ENCODE results near the gene RBP3. TPM values are rescaled to one million over a fixed set of nuclear protein-coding genes. Genes with fewer than 3 reads are reported as not detected.

The RBP3 gene
- total RNA-seq, 1 experiment from 2014 or later, result not detected

GRCh38 chr10:47403446-47404318, 55.5 kb downstream of the RBP3 start:
- peak overlapping the region; percentile 78 for H3K27ac ChIP-seq
- H3K4me3 ChIP-seq, result no peak overlapping the region
- DNase-seq (ENCODE audit: low read depth in 1 of 2, low spot score in 2 of 2), result peak in 1 of 2 experiments; percentile 49
- H3K9me3 ChIP-seq (replicated peaks), result no peaks in the 10 kb centered on the region
- H3K27me3 ChIP-seq (replicated peaks), result no peaks in the 10 kb centered on the region
- H3K4me1 ChIP-seq (replicated peaks), result peaks cover 63% of the 10 kb centered on the region
- no peaks in the 10 kb centered on the region for H3K36me3 ChIP-seq

GRCh38 chr10:47404446-47404845, 56.3 kb downstream of the RBP3 start:
- no peaks in the 10 kb centered on the region for H3K36me3 ChIP-seq
- no peaks in the 10 kb centered on the region for H3K27me3 ChIP-seq (replicated peaks)
- peak overlapping the region; percentile 78; the same call in 1 of the 2 replicates for H3K27ac ChIP-seq
- no peaks in the 10 kb centered on the region for H3K9me3 ChIP-seq (replicated peaks)
- H3K4me1 ChIP-seq (replicated peaks), result peaks cover 67% of the 10 kb centered on the region
- DNase-seq (ENCODE audit: low read depth in 1 of 2, low spot score in 2 of 2), result no peak
- no peak overlapping the region for H3K4me3 ChIP-seq

GRCh38 chr10:47404937-47405336, 56.8 kb downstream of the RBP3 start:
- H3K36me3 ChIP-seq, result no peaks in the 10 kb centered on the region

GRCh38 chr10:47405857-47406547, 57.8 kb downstream of the RBP3 start:
- Histone ChIP-seq H3K36me3 (no peaks in the 10 kb centered on the region), H3K9me3 (replicated peaks) (no peaks in the 10 kb centered on the region), H3K27me3 (replicated peaks) (no peaks in the 10 kb centered on the region), H3K4me1 (replicated peaks) (peaks cover 67% of the 10 kb centered on the region), H3K27ac (peak overlapping the region; percentile 28; the same call in 1 of the 2 replicates), H3K4me3 (no peak overlapping the region)
- DNase-seq (ENCODE audit: low read depth in 1 of 2, low spot score in 2 of 2), result no peak

More at GRCh38 chr10:47404937-47405336, 56.8 kb downstream of the RBP3 start:
- Histone ChIP-seq H3K4me3 (no peak overlapping the region), H3K9me3 (replicated peaks) (no peaks in the 10 kb centered on the region), H3K27ac (peak overlapping the region; percentile 27; the same call in 1 of the 2 replicates), H3K27me3 (replicated peaks) (no peaks in the 10 kb centered on the region), H3K4me1 (replicated peaks) (peaks cover 67% of the 10 kb centered on the region)
- DNase-seq (ENCODE audit: low read depth in 1 of 2, low spot score in 2 of 2), result no peak

- Histone ChIP-seq H3K27me3 (replicated peaks) (no peaks in the 10 kb centered on the region), H3K27ac (peak overlapping the region; percentile 28; the same call in 1 of the 2 replicates), H3K4me1 (replicated peaks) (peaks cover 67% of the 10 kb centered on the region), H3K36me3 (no peaks in the 10 kb centered on the region), H3K9me3 (replicated peaks) (no peaks in the 10 kb centered on the region), H3K4me3 (no peak overlapping the region)
- no peak for DNase-seq (ENCODE audit: low read depth in 1 of 2, low spot score in 2 of 2)
Measured at GRCh38 chr10:47406548-47406869, 58.3 kb downstream of the RBP3 start.

GRCh38 chr10:47406870-47407691, 58.9 kb downstream of the RBP3 start:
- no peaks in the 10 kb centered on the region for H3K36me3 ChIP-seq
- DNase-seq (ENCODE audit: low read depth in 1 of 2, low spot score in 2 of 2), result peak; percentile 89 to 91
- H3K9me3 ChIP-seq (replicated peaks), result no peaks in the 10 kb centered on the region
- no peak overlapping the region for H3K4me3 ChIP-seq
- H3K27me3 ChIP-seq (replicated peaks), result no peaks in the 10 kb centered on the region
- peaks cover 68% of the 10 kb centered on the region for H3K4me1 ChIP-seq (replicated peaks)
- H3K27ac ChIP-seq, result peak overlapping the region; percentile 82

Other genes with a start within 250 kb of the RBP3 start
- gene GDF10, start 48.2 kb upstream of the RBP3 start, total RNA-seq (2014; rRNA removed; shearing (Covaris generic)), result not detected in 2 replicates
- gene GDF2, start 25.9 kb upstream of the RBP3 start, total RNA-seq (2014; rRNA removed; shearing (Covaris generic)), result not detected in 2 replicates
- gene ZNF488, start 35.9 kb downstream of the RBP3 start, total RNA-seq (2014; rRNA removed; shearing (Covaris generic)), result 0.09 and 1.2 TPM in 2 replicates
- 0.16 and 0.31 TPM in 2 replicates for gene ANXA8, start 135.8 kb downstream of the RBP3 start, total RNA-seq (2014; rRNA removed; shearing (Covaris generic))
- not detected in 2 replicates for gene FAM25G, start 143.3 kb downstream of the RBP3 start, total RNA-seq (2014; rRNA removed; shearing (Covaris generic))
- gene AGAP9, start 175.3 kb downstream of the RBP3 start, total RNA-seq (2014; rRNA removed; shearing (Covaris generic)), result 1.0 and 2.0 TPM in 2 replicates

Data from SJSA1 (cell line).